Epithelial cell of prostate (primary cell): ENCODE results near the gene STARD8.
"Not testable (repeated sequence)": the region's sequence is repeated elsewhere in the genome, so short reads cannot be mapped to it uniquely, and the experiment has no call there.

Source experiments
- DNase-seq: peaks from one replicate; pipeline ENCODE4 v3.0.0-alpha.2; 2011; ENCODE audit warnings: low read depth, low spot score
- H3K27ac ChIP-seq: fragments of 450-650 bp; 2 replicates; pipeline ENCODE4 v1.5.1; 2017; ENCODE audit warnings: mild to moderate bottlenecking

Gene STARD8

DNA sequence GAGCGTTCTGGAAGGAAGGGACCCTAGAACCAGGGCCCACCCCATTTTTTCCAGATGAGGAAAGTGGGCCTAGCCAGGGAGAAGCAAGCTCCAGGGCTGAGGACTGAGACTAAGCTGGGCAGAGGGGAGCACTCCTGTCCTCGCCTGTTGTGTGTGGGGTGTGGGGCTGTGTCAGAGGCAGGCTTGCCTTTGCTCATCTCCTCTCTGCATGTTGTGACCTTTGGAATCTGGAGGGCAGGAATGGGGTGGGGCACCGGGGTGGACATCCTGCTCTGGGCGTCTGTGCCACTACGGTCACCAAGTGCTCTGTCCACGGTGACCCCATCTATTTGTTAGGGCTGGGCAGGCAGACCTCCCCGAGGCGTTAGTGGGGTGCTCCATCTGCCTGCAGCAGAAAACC, 41.5 kb downstream of the STARD8 start:
- DNase-seq, H3K27ac ChIP-seq: not testable (repeated sequence)

DNA sequence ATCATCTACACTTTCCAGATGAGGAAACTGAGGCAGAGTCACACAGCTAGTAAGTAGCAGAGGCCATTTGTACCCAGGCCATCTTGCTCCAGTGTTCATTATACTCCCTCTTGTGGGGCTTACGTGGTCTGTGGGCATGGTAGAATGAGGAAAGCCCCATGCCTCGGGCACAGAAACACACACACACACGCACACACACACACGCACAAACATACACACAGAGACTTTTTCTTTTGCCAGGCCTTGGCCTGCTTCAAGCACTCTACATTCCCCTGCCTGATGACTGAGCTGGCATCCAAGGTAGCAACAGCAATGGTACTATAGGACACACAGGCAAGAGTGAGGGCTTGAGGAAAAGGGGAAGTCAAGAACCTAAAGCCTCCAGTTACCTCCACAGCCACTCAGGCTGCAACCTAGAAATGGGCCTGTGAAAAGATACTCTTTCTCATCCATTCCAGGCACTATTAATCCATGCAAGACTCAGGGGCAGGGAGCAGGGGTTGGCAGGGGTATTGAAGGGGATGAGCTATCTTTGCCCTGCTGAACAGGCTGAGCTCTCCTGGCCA, 43.6 kb downstream of the STARD8 start:
- DNase-seq = no peak

GRCh38 chrX:68691921-68692320, 44.5 kb downstream of the STARD8 start:
- H3K27ac ChIP-seq = no peak overlapping the region
- DNase-seq = no peak

More for the DNA sequence above, 43.6 kb downstream of the STARD8 start:
- no peak overlapping the region for H3K27ac ChIP-seq

DNA sequence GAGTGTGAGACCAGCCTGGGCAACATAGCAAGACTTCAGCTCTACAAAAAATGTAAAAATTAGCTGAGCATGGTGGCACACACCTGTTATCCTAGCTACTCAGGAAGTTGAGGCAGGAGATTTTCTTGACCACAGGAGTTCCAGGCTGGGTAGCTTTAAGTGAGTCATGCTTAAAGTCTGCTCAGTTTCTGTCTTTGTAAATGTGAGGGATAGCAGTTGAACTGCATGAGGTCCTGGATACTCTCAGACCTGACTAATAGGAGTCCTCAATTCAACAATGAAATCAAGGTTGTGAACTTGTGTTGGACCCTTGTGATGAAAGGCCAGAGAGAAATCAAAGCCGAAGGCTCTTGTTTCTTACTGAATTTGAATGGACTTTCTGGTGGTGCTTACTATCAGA, 45.2 kb downstream of the STARD8 start:
- H3K27ac ChIP-seq = no peak overlapping the region

DNA sequence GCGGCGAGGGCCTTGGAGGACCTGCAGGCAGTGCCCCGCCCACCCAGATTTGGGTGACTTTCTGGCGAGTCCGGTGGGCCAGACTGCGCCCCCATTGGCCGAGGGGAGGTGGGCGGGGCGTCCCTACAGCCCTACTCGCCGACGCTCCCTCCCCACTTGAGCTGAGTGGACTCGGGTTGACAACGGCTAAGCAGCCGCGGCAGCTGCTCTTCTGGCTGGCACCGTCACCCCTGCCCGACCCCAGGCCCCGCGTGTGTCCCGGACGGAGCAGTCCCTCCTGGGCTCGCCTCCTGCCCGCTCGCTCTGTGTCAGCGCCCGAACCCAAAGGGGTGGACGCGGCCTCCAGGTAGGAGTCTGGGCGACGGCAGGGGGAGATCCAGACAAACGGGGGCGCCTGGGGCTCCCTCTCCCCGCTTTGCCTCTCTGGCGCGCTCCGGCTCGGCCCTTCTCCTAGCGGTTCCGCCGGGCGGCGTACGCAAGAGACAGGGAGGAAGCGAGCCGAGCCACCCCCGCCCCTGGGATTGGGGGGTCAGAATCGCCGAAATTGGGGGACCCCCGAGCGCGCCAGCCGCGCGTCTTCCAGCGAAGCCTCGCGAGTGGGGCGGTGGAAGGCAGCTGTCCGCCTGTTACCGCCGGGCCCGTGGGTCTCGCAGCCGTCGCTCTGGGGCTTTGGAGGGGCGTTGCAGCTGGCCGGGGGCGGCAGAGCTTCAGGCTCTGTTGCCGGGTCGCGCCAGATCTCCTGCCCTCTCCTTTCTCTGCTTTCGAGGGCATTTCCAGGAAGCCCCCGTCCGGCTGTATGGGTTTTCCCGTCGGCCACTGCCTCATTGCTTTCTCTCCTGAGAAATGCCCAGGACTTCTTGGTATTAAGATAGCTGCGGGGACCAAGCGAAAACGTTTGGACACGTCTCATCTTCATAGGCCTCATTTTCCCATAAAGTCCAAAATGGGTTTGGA, 46.3 kb downstream of the STARD8 start:
- DNase-seq = no peak
- no peak overlapping the region for H3K27ac ChIP-seq

More for the DNA sequence above, 45.2 kb downstream of the STARD8 start:
- DNase-seq = no peak

DNA sequence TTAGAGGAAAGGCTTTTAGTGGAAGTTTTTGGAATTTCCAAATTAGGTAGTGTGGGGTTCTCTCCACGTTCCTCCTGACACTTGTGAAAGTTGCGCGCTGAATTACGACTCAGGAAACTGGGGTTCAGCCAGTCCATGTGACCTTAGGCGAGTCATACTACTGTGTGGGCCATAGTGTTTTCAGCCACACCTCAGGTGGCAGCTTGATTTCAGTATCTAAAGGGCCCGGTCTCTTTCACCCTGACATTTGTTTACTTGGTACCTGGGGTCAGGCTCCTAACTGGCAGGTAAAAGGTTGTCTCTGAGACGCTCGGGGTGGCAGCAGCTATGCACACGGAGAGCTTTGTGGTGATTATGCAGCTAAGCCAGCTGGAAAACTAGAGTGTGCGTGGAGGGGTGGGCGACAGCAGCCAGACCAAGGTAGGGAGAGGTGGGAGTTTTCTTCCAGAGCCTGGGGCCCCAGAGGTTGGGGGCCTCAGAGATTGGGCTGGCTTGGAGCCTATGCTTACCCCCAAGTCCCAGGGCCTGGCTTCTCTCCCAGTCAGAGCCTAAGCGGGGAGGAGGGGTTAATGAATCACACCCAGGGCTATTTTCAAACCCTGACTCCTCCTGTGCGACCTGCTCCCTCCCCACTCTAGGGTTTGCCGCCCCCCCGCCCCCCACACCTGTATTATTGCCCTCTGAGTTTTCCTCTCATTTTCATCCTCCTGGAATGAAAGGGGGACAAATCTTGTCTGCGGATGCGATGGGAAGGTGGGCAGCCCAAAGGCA, 47.2 kb downstream of the STARD8 start:
- H3K27ac ChIP-seq = no peak overlapping the region
- no peak for DNase-seq

GRCh38 chrX:68695206-68695845, 47.9 kb downstream of the STARD8 start:
- no peak for DNase-seq
- H3K27ac ChIP-seq = no peak overlapping the region

GRCh38 chrX:68696267-68696990, 49.0 kb downstream of the STARD8 start:
- no peak overlapping the region for H3K27ac ChIP-seq

GRCh38 chrX:68697036-68697435, 49.6 kb downstream of the STARD8 start:
- no peak overlapping the region for H3K27ac ChIP-seq
- no peak for DNase-seq

More at GRCh38 chrX:68696267-68696990, 49.0 kb downstream of the STARD8 start:
- no peak for DNase-seq

- H3K27ac ChIP-seq = no peak overlapping the region
- no peak for DNase-seq
These were observed 50.1 kb downstream of the STARD8 start for GRCh38 chrX:68697465-68698125.

GRCh38 chrX:68698942-68699341, 51.5 kb downstream of the STARD8 start:
- no peak for DNase-seq
- no peak overlapping the region for H3K27ac ChIP-seq

- DNase-seq = no peak
These were observed 52.7 kb downstream of the STARD8 start for GRCh38 chrX:68699960-68700746.

GRCh38 chrX:68703369-68703768, 55.9 kb downstream of the STARD8 start:
- no peak for DNase-seq
- no peak overlapping the region for H3K27ac ChIP-seq

More at GRCh38 chrX:68699960-68700746, 52.7 kb downstream of the STARD8 start:
- H3K27ac ChIP-seq = no peak overlapping the region

DNA sequence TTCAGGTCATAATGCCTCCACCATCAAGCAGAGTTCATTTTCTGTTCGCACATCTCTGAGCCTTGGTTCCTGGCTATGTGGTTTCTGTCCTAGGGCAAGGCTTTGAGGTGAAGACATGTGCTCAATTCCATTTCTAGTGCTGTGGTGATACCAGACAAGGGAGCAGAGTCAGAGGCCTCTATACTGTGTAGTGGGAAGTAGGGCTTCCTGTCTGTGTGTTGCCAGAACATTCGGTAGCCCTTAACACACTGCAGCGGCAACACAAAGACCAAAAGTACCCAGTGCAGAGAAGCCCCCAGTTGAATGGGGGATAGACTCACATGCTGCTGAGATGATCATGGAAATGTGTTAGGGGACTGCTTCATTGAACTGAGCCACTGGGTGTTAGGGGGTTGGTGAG, 56.4 kb downstream of the STARD8 start:
- H3K27ac ChIP-seq = no peak overlapping the region
- no peak for DNase-seq

GRCh38 chrX:68705986-68706385, 58.5 kb downstream of the STARD8 start:
- H3K27ac ChIP-seq = no peak overlapping the region
- no peak for DNase-seq

DNA sequence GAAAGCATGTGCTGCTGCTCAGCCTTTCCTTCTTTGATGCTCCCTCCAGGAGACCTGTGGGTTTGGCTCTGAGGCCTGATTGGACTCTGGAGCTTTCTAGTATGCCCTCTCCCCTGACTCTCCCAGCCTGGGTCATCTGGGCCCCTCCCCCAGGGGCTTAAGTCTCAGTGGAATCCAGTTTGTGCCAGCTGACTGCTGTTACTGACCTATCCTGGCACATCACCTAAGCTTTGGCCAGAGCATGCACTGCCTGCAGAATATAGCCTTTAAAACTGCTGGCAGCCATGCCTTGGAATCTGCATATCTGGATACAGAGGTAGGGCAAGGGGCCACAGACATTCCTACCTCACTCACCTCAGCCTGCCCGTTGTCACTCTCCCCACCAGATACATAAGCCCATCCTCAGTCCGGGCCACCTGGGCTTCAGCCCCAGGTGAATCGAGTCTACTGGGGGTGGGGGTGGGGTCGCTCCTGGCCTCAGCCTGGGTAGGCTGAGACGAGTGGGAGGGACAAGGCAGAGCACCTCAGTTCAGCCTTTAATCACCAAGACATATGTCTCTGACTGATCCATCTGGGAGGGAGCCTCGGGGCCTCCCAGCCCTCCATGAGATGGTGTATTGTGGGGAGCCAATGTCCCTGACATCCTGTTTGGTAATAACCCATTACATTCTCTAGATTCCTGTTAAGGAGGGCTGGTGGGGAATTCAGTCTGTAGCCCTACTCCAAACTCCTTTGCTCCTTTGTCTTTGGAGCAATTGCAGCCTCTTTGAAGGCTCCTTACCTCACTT, 61.2 kb downstream of the STARD8 start:
- H3K27ac ChIP-seq = no peak overlapping the region
- no peak for DNase-seq

GRCh38 chrX:68710870-68711576, 63.6 kb downstream of the STARD8 start:
- H3K27ac ChIP-seq = no peak overlapping the region
- DNase-seq = peak; percentile 8
